Mammary epithelial cell (primary cell): ENCODE measurements around the gene TGFBRAP1.
"Not testable (repeated sequence)": the region's sequence is repeated elsewhere in the genome, so short reads cannot be mapped to it uniquely, and the experiment has no call there.

Source experiments
- CTCF ChIP-seq, 2 donors: IDR thresholded peaks in 1 of 2; conservative IDR thresholded peaks in 1 of 2; 2 replicates each; pipeline ENCODE4 v1.5.1; 2011 to 2012; ENCODE audit warnings: inconsistent platforms in 2 of 2, low read length in 2 of 2, mild to moderate bottlenecking in 2 of 2, control low read depth in 1 of 2, low read depth in 1 of 2; ENCODE audit not compliant: insufficient read depth in 1 of 2; ENCODE audit errors: extremely low read depth in 1 of 2
- EZH2 ChIP-seq: IDR thresholded peaks from 2 replicates; pipeline ENCODE4 v1.6.1; 2012; ENCODE audit warnings: low read length, inconsistent platforms, borderline replicate concordance

GRCh38 chr2:105251016-105251648, 78.4 kb downstream of the TGFBRAP1 start:
- not testable (repeated sequence) for TF ChIP-seq CTCF (conservative IDR thresholded peaks at IDR 0.05 in 1 of 2, IDR thresholded peaks at IDR 0.05 in 1 of 2; ENCODE audit: extremely low read depth in 1 of 2, insufficient read depth in 1 of 2, low read depth in 1 of 2, low read length in 2 of 2); EZH2
